HEK293T (cell line): ENCODE data around the gene CBLL2.

Experiments used
- FOXA1 ChIP-seq: fragments of 450-650 bp; IDR thresholded peaks from 2 replicates; pipeline ENCODE4 v1.6.1; 2016; ENCODE audit warnings: mild to moderate bottlenecking
- FOXK2 ChIP-seq: fragments of 450-650 bp; IDR thresholded peaks from 2 replicates; pipeline ENCODE4 v1.6.1; 2016; ENCODE audit warnings: mild to moderate bottlenecking
- FOXM1 ChIP-seq: fragments of 450-650 bp; IDR thresholded peaks from 2 replicates; pipeline ENCODE4 v1.6.1; 2017; ENCODE audit warnings: mild to moderate bottlenecking, borderline replicate concordance
- TARDBP ChIP-seq: fragments of 450-650 bp; IDR thresholded peaks from 2 replicates; pipeline ENCODE4 v1.6.1; 2016
- TF ChIP-seq, protein P1 (sequence below): fragments of 450-650 bp; IDR thresholded peaks from 2 replicates; pipeline ENCODE4 v1.6.1; 2016

DNA sequence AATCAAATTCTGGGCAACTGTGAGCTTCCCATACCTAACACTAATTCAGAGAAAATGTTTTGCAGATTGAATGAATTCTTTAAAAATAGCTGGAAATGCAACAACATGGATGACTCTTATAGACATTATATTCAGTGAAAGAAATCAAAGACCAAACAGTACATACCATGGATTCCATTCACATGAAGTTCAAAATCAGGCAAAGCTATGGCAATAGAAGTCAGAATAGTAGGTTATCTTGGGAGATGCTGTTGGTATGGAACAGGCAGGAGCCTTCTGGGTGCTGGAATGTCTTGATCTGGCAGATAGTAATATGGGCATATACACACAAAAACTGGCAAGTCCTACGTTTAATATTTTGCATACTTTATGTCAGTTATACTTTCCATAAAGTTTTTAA, 25.5 kb upstream of the CBLL2 start:
- TF ChIP-seq, protein P1, sequence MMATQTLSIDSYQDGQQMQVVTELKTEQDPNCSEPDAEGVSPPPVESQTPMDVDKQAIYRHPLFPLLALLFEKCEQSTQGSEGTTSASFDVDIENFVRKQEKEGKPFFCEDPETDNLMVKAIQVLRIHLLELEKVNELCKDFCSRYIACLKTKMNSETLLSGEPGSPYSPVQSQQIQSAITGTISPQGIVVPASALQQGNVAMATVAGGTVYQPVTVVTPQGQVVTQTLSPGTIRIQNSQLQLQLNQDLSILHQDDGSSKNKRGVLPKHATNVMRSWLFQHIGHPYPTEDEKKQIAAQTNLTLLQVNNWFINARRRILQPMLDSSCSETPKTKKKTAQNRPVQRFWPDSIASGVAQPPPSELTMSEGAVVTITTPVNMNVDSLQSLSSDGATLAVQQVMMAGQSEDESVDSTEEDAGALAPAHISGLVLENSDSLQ: no peak
- TF ChIP-seq TARDBP: no peak
- no peak for TF ChIP-seq FOXA1
- no peak for TF ChIP-seq FOXM1
- TF ChIP-seq FOXK2: no peak
